GM08714 (cell line): ENCODE results near the gene KLF6.
"Not testable (repeated sequence)": the region's sequence is repeated elsewhere in the genome, so short reads cannot be mapped to it uniquely, and the experiment has no call there.

Source experiments
- H3K4me3 ChIP-seq: fragments of 200-500 bp; sonication (Bioruptor generic); 2 replicates; pipeline ENCODE4 v1.5.1; 2014; ENCODE audit warnings: mild to moderate bottlenecking, low read length, inconsistent platforms
- ZNF274 ChIP-seq: IDR thresholded peaks from 2 replicates; pipeline ENCODE4 v1.6.1; 2012; ENCODE audit warnings: mild to moderate bottlenecking, low read depth, low read length

Gene KLF6

GRCh38 chr10:3740157-3740871 lies 44.7 kb downstream of the KLF6 start:
- H3K4me3 ChIP-seq = no peak overlapping the region
- no peak for TF ChIP-seq ZNF274

GRCh38 chr10:3738855-3739350 lies 46.1 kb downstream of the KLF6 start:
- H3K4me3 ChIP-seq = no peak overlapping the region

GRCh38 chr10:3737864-3738263 lies 47.1 kb downstream of the KLF6 start:
- TF ChIP-seq ZNF274 = no peak
- H3K4me3 ChIP-seq = no peak overlapping the region

More at GRCh38 chr10:3738855-3739350, 46.1 kb downstream of the KLF6 start:
- no peak for TF ChIP-seq ZNF274

- TF ChIP-seq ZNF274 = no peak
- H3K4me3 ChIP-seq = no peak overlapping the region
These were observed 49.8 kb downstream of the KLF6 start for GRCh38 chr10:3735175-3735574.

GRCh38 chr10:3734111-3734510 lies 50.9 kb downstream of the KLF6 start:
- no peak overlapping the region for H3K4me3 ChIP-seq
- no peak for TF ChIP-seq ZNF274

GRCh38 chr10:3732183-3732582 lies 52.8 kb downstream of the KLF6 start:
- H3K4me3 ChIP-seq = not testable (repeated sequence)

- no peak for TF ChIP-seq ZNF274
These were observed 55.5 kb downstream of the KLF6 start for GRCh38 chr10:3729397-3729976.

GRCh38 chr10:3728563-3728962 lies 56.4 kb downstream of the KLF6 start:
- TF ChIP-seq ZNF274 = no peak
- no peak overlapping the region for H3K4me3 ChIP-seq

More at GRCh38 chr10:3729397-3729976, 55.5 kb downstream of the KLF6 start:
- no peak overlapping the region for H3K4me3 ChIP-seq

GRCh38 chr10:3727268-3727667 lies 57.7 kb downstream of the KLF6 start:
- no peak for TF ChIP-seq ZNF274
- no peak overlapping the region for H3K4me3 ChIP-seq
